HG02588 (cell line): ENCODE measurements around the gene SLC45A3.
A peak's percentile ranks its signal among the peaks of the same experiment; 100 is the strongest.

Experiments
- ATAC-seq: cut with Tn5 transposase; IDR thresholded peaks from one replicate; pipeline ENCODE4 v1.9.1; 2021; ENCODE audit warnings: mild to moderate bottlenecking, moderate library complexity; ENCODE audit not compliant: unreplicated experiment

Gene SLC45A3

DNA sequence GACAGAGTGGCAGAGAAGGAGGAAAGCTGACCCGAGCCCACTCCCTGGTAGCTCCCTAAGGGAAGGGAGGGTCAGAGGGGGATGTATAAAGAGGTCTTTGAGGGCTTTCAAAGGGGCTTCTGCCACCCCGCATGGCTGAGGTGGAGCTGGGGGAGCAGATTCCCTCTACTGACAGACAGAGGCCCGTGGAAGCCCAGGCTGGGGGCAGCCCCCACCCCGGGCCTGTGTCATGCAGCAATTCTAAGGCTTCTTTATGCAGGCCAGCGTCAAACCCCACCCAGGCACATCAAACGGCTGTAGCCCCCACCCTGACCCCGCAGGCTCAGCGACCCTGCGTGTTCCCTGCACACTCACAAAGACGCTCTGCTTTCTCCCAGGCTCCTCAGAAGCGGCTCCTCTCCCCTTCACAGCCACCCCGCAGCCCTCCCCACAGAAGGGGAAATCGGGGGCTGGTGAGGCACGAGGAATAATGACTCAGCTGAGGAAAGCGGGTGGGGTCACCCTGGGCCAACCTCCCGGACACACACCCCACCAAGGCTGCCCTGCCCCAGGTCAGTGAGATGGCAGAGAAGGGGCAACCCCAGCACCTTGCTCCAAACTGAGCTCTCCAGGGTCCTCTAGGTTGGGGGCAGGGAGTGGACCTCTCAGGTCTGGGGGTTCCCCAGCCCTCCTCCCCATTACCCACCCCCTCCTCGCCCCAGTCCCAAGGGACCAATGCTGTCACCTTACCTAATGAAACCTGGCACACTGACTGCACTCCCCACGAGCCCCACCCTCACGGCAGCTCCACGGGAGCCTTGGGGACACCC lies 10.8 kb downstream of the SLC45A3 start:
- peak; percentile 29 for ATAC-seq

DNA sequence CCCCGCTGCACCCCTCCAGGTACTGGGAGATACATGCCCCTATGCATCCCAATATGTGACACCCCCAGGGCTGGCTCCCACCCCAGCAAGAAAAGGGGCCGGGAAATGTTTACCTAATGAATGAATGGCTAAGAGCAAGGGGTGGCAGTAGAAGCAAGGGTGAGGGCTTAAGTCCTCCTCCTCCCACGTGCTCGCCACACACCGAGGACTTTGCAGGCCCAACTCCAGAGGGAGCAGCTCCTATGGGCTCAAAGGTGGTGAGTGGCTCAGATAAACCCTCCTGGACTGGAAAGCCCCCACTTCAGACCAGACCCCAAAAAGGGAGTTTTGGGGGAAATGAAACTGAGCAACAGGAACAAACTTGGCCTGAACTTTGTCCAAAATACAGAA lies 11.4 kb downstream of the SLC45A3 start:
- ATAC-seq, result peak; percentile 49

DNA sequence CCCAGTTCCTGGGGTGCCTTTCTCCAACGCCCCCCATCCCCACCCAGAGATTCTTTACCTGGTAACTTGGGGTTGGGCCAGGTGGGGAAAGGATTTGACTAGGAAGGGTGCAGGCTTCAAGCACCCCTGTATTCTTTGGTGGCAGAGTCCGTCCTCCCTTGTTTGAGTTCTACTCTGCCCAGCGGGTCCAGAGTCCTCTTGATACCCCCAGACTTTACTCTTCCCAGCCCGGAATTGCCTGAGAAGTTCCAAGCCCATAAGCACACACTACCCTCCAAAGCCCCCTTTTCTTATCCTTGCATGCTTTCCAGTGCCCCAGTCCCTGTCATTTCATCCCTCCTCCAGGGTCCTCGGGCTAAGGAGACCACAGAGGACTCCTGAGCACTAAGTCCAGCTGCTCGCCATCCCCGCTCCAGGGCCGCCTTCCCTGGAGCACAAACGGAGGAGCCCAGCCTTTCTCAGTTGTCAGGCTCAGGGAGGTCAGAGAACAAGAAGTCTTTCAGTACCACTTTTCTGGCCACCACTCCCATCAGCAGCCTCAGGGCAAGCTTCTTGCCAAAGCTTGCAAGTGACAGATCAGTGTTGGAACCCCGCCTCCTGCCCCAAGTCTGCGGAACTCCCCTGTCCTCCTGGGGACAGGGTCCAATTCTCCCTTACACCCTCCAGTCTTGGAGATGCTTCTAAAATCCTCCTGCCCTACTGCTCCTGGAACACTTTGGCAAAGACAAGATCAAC lies 12.2 kb downstream of the SLC45A3 start:
- no peak for ATAC-seq

- ATAC-seq, result no peak
These were observed 13.7 kb downstream of the SLC45A3 start for GRCh38 chr1:205666372-205667166.

DNA sequence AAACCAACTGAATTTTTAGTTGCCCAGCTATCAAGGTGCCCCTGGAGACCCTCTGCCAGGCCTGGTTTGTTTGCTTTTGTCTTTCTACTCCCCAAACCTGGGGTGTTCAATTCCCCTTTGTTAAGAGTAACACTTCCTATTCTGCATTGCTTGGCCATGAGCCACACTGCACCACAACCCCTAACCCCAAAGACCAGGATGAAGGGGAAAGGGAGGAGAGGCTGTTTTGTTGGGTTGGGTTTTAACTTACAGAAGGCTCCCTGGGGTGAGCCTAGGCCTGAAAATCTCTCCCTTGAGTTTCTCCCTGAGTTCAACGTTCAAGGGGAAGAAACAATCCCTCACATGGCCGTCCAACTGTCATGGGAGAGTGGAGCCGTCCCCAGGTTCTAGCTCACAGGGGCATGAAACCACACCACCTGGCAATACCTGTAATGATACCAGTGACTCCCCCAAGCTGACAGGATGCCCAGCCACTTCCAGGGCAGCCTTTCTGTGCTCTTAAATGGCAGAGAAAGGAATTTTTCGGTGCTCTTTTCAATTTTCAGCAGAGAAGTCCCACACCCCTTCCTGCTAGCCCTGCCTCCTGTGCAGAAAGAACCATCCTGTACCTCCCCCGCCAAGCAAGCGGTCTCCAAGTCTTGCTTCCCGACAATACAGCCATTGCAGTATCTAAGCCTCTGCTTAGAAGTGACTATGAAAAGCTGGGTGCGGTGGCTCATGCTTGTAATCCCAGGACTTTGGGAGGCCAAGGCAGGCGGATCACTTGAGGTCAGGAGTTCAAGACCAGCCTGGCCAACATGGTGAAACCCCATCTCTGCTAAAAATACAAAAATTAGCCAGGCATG lies 14.9 kb downstream of the SLC45A3 start:
- ATAC-seq, result no peak

DNA sequence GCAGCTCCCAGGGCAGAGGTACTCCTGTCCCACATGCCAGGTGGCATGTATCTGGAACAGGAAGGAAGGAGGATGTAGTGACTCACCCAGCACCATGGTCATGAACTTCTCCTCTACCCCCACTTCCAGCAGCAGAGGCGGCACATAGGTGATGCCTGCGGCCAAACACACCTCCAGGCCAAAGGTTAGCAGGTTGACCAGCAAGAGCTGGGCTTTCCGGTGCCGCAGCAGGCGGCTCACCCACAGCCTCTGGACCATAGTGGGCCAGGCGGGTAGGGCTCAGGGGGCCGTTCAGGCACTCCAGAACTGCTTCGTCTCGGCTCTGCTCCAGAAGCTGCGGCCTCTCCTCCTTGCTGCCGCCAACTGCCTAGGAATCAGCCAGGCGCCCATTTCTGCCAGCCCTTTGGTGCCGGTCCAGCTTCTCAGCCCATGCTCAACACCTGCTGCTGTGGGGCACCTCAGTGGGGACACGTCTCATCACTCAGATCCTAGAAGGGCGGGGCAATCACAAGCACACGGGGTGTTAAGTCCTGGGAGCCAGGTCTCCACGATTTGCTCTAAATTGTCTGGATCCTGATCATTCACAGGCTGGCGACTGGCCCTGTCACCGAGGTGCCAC lies 15.8 kb downstream of the SLC45A3 start:
- no peak for ATAC-seq

DNA sequence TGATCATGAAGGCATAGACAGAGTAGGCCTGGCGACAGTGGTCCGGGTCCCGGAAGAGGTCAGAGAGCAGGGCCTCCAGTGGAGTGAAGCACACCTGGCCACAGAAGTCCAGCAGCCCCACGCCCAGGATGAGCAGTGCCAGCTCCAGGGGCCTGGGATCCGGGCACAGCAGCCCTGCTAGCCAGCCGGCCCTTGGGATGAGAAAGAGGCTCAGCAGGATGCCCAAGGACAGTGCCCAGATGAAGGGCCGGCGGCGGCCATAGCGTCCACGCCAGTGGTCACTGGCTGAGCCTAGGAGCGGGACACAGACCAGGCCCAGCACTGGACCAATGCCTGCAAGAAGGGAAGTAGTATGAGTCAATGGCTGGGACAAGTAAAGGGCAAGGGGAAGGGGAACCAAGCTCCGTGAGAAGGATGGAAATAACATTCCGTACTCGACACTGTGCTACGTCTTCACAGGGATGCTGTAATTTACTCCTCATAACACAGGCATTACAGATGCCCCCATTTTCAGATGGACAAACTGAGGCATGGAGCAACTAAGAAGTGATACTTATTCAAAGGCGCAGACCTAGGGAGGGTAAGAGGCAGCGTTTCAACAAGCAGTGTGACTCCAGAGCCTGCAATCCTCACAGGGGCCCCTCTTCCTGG lies 16.9 kb downstream of the SLC45A3 start:
- ATAC-seq, result no peak

GRCh38 chr1:205662791-205663190 lies 17.5 kb downstream of the SLC45A3 start:
- no peak for ATAC-seq

DNA sequence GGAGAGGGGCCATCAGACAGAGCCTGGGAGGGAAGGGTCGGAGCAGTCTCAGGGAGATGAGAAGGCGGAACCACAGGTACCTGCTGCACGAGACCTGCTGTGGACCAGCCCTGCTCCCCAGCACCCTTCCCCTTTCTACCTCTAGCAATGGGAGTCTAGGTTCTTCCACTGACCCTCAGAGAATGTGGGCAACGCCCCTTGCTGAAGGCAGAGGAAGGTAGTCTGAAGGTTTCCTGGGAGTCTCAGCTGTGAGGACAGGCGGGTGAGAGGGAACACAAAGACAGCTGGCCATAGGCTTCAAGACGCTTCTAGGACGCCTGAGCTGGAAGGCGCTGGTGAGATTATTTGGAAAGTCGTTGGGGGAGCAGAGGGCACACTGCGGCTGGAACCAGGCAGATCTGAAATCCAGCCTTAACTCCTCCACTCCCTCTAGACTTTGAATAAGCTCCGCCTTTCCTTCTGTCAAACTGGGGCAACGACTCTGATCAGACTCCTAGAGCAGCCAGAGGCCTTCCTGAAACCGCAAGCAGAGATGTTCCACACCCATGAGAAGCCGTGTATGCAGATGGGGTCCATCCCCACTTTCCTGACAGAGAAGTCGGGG lies 18.1 kb downstream of the SLC45A3 start:
- ATAC-seq, result no peak

DNA sequence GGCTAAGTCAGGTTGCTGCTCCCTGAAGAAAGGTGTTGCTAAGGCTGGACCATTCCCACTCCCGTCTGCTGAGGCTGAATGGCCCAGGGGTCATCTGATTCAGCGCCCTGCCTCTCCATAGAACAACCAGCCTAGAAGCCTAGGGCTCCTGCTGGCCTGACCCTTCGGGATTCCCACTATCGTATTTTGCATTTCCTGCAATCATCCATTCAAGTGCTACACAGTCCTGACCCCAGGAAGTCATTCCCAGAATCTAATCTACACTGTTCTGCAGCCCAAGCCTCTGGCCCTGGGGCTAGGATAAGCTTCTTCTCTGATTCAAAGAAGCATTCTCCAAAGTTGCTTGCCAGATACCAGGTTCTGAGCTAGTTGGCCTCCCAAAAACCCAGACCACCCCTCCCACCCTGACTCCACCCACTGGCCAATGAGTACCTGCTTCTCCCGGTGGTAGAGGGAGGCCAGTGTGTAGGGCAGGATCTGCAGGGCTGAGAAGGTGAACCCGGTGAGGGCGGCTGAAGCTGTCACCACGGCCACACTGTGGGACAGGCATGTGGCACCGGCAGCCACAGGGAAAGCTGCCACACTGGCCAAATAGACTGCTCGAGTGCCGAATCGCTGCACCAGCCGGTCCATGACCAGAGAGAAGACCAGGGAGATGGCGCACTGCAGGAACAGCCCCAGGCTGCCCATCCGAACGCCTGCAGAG lies 18.7 kb downstream of the SLC45A3 start:
- ATAC-seq, result no peak

GRCh38 chr1:205660361-205660760 lies 19.9 kb downstream of the SLC45A3 start:
- no peak for ATAC-seq

- ATAC-seq, result peak; percentile 80
These were observed 21.2 kb downstream of the SLC45A3 start for GRCh38 chr1:205658943-205659581.

DNA sequence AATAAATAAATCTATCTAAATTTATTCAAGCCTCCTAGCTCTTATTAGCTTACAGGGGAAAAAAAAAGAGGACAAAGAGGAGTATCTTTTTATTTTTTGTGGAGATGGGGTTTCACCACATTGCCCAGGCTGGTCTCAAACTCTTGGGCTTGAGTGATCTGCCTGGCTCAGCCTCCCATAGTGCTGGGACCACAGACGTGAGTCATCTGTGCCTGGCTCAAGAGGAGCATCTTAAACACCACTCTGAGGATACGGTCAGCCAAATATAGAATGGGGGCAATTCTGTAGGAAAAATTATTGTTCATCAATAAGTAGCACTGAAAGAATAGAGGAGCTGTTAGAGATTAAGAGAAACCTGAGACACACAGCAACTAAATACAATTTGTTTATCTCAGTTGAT lies 24.1 kb downstream of the SLC45A3 start:
- ATAC-seq, result no peak

GRCh38 chr1:205652984-205653383 lies 27.3 kb downstream of the SLC45A3 start:
- no peak for ATAC-seq

GRCh38 chr1:205650241-205650640 lies 30.1 kb downstream of the SLC45A3 start:
- no peak for ATAC-seq

DNA sequence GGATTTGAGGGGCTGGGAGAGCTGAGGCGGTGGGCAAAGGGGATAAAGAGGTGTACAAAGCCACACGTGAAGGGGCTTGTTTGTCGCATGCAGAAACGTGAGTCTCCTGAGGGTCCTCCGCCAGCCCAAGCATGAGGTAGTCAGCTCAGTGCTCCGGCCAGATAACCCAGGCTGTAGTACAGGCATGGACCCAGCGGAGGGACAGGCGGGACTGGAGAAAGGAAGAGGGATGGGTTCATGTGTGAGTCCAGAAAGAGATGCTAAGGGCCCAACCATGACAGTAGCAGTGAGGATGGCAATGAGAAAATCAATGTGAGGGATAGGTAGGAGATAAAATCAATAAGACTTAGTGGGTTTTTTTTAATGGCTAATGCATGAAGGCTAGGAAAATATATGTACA lies 34.8 kb downstream of the SLC45A3 start:
- no peak for ATAC-seq

DNA sequence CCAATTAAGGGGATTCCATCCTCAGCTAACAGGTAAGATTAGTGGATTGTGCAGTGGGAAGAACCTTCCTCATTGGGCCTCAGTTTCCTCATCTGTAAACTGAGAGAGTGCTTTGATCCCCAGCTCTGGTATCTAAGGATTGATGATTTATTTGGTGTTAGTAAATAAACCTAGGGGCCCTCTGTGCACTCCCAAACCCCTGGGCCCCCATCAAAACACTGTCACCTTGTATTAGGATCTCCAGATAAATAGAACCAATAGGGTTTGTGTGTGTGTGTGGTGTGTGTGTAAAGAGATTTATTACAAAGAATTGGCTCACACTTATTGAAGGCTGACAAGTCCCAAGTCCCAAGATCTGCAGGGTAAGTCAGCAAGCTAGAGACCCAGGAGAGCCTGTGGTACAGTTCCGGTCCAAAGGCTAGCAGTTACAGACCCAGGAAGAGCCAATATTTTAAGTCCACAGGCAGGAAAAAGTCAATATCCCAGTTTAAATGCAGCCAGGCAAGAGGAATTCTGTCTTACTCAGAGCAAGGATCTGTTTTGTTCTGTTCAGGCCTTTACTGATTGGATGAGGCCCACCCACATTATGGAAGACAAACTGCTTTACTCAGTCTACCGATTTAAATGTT lies 37.5 kb downstream of the SLC45A3 start:
- ATAC-seq, result no peak

GRCh38 chr1:205639567-205639966 lies 40.7 kb downstream of the SLC45A3 start:
- no peak for ATAC-seq
